Measurements from ENCODE around the gene OR6C74.

Gene OR6C74

GRCh38 chr12:55244309-55244708, at the start of gene OR6C74:
Gene OR6C74 (plus strand): TSS chr12:55244609. CDS start chr12:55247288, 2,679 bp downstream.
- no peak for DNase-seq (ENCODE audit: low spot score)
- no peak within 1 kb of the TSS for H3K4me3 ChIP-seq
- TF ChIP-seq CTCF (IDR thresholded peaks at IDR 0.05): no peak
- H3K27ac ChIP-seq: no peak within 1 kb of the TSS

GRCh38 chr12:55220725-55221124, 23.7 kb upstream of the OR6C74 start, which contains the start of gene OR10A7:
Gene OR10A7 (plus strand): TSS chr12:55221025. CDS start chr12:55221025, 0 bp downstream.
- no peak within 1 kb of the TSS for H3K27ac ChIP-seq
- DNase-seq (ENCODE audit: low spot score): no peak
- TF ChIP-seq CTCF (IDR thresholded peaks at IDR 0.05): no peak
- H3K4me3 ChIP-seq: no peak within 1 kb of the TSS

- H3K4me3 ChIP-seq: no peak overlapping the region
- TF ChIP-seq CTCF (IDR thresholded peaks at IDR 0.05): no peak
- H3K27ac ChIP-seq: no peak overlapping the region
- DNase-seq (ENCODE audit: low spot score): no peak
These were observed 17.9 kb upstream of the OR6C74 start for GRCh38 chr12:55226523-55226922.

GRCh38 chr12:55227643-55228042, 16.8 kb upstream of the OR6C74 start:
- TF ChIP-seq CTCF (IDR thresholded peaks at IDR 0.05): no peak
- Histone ChIP-seq H3K4me3 (no peak overlapping the region), H3K27ac (no peak overlapping the region)
- no peak for DNase-seq (ENCODE audit: low spot score)

- no peak for TF ChIP-seq CTCF (IDR thresholded peaks at IDR 0.05)
- no peak for DNase-seq (ENCODE audit: low spot score)
- Histone ChIP-seq H3K27ac (no peak overlapping the region), H3K4me3 (no peak overlapping the region)
These were observed 1.8 kb downstream of the OR6C74 start for GRCh38 chr12:55246159-55246558.

- H3K27ac ChIP-seq: no peak overlapping the region
- DNase-seq (ENCODE audit: low spot score): no peak
- TF ChIP-seq CTCF (IDR thresholded peaks at IDR 0.05): no peak
- no peak overlapping the region for H3K4me3 ChIP-seq
These were observed 6.5 kb downstream of the OR6C74 start for GRCh38 chr12:55250944-55251343.

GRCh38 chr12:55253281-55253680, 8.9 kb downstream of the OR6C74 start:
- no peak overlapping the region for H3K27ac ChIP-seq
- no peak for DNase-seq (ENCODE audit: low spot score)
- no peak for TF ChIP-seq CTCF (IDR thresholded peaks at IDR 0.05)
- no peak overlapping the region for H3K4me3 ChIP-seq
